Pancreas (tissue), 10 donors: Measurements from ENCODE around the gene TMEM109. TPM values are rescaled to one million over a fixed set of nuclear protein-coding genes. Genes with fewer than 3 reads are reported as not detected.
A peak's percentile ranks its signal among the peaks of the same experiment; 100 is the strongest.

Source experiments
- ATAC-seq, 4 donors: fragments of 200-7000 bp; cut with Tn5 transposase; one replicate each; pipeline versions ENCODE4 v1.8.0 to v1.9.1; 2020; ENCODE audit warnings: mild to moderate bottlenecking in 4 of 4, moderate library complexity in 4 of 4
- DNase-seq, 6 donors: peaks; one replicate each; pipeline ENCODE4 v3.0.0-alpha.2; 2020
- FAIRE-seq: peaks from 2 replicates; lab custom pipeline; 2012; peaks lifted over from hg19 to GRCh38; lab: Jason Lieb, UNC
- H3K27ac ChIP-seq, 4 donors: fragments of 200-600 bp; sonication (generic); 1 replicate in 3 of 4; 2 replicates in 1 of 4; pipeline versions ENCODE4 v1.5.0 to v1.8.0; 2020
- H3K27me3 ChIP-seq, 4 donors: fragments of 200-600 bp; one replicate each; pipeline ENCODE4 v1.8.0; 2021
- H3K36me3 ChIP-seq, 3 donors: fragments of 200-600 bp; sonication (generic) in 1 of 3; one replicate each; pipeline versions ENCODE4 v1.5.0 to v1.8.0; 2020 to 2021
- H3K4me1 ChIP-seq, 3 donors: fragments of 200-600 bp; one replicate each; pipeline ENCODE4 v1.8.0; 2021
- H3K4me3 ChIP-seq, 4 donors: fragments of 200-600 bp; sonication (generic) in 2 of 4; one replicate each; pipeline versions ENCODE4 v1.5.0 to v1.8.0; 2020 to 2021
- H3K9me3 ChIP-seq, 4 donors: fragments of 200-600 bp; one replicate each; pipeline ENCODE4 v1.8.0; 2021
- CTCF ChIP-seq, 4 donors: fragments of 200-600 bp; sonication (generic) in 3 of 4; IDR thresholded peaks; one replicate each; pipeline versions ENCODE4 v1.5.0 to v1.8.0; 2021; ENCODE audit warnings: antibody characterized with exemption in 4 of 4
- WGBS, 2 donors: extraction: QIAGEN DNeasy Blood & Tissue Kit; methylation state at CpG; one replicate each; pipeline ENCODE4 v1.1.7; 2013; 5-methylcytosine and 5-hydroxymethylcytosine counted together
- intact Hi-C, 3 donors: fragments of 100-400 bp; cut with DNase I; formaldehyde crosslinking; loops; one replicate each; pipeline versions ENCODE4 v1.11.1 to v1.14.2; 2022
- polyA plus RNA-seq, 2 donors: library from polyadenylated mRNA; stranded (reverse); fragments of 200-250 nt; gene quantifications; one replicate each; pipeline ENCODE4 v1.2.3, GENCODE V29; 2013
- total RNA-seq, 6 donors: library from RNA; stranded (reverse); fragmentation: NEBNext Ultra II Directional in 4 of 6; extraction: Animal tissue kit (Norgen Biotek cat#: 25700) in 4 of 6; gene quantifications; one replicate each; pipeline versions ENCODE4 v1.2.1 to v1.2.4, GENCODE V29; 2021 to 2023
- donor health status: healthy with polysubstance abuse.
- donor health status: DM: no; HTN: no; CAD: no; lungs with moderate emphysema.
- donor health status: DM: no; HTN: no; CAD: no.
- donor health status: control.
- donor health status: control.
- donor health status: Bipolar disorder and iron deficiency.
- donor health status: DM: yes; HTN: yes; CAD: no.
- donor health status: DM: no; HTN: no; CAD: no.
- donor health status: DM: no; HTN: no; CAD: no.
- donor health status: DM: yes; HTN: yes; CAD: no.

TMEM109 gene
- total and polyA plus RNA-seq, 8 donors: 28.2 to 53.0 (median 40.0) TPM

- no peak for TF ChIP-seq CTCF (IDR thresholded peaks at IDR 0.05)
- no peaks in the 10 kb centered on the region for H3K4me1 ChIP-seq
- DNase-seq (no peak), FAIRE-seq (no peak), ATAC-seq (no peak)
- intact Hi-C loops: no loop called here
- H3K36me3 ChIP-seq: no peaks in the 10 kb centered on the region
- no peaks in the 10 kb centered on the region for H3K9me3 ChIP-seq
- no peaks in the 10 kb centered on the region for H3K27me3 ChIP-seq
- H3K27ac ChIP-seq: no peak overlapping the region
- 74 to 80% methylated on average over 13 of the region's 13 CpGs for WGBS, 2 donors
- H3K4me3 ChIP-seq: no peak overlapping the region
These were observed 43.1 kb upstream of the TMEM109 start for GRCh38 chr11:60870733-60871377.

- Histone ChIP-seq H3K4me1 (no peaks in the 10 kb centered on the region), H3K27me3 (no peaks in the 10 kb centered on the region), H3K36me3 (no peaks in the 10 kb centered on the region), H3K9me3 (no peaks in the 10 kb centered on the region), H3K4me3 (no peak overlapping the region), H3K27ac (no peak overlapping the region)
- peak in 2 of 4 donors; percentile 5 to 37 for ATAC-seq
- no peak for FAIRE-seq
- DNase-seq: no peak
- no peak for TF ChIP-seq CTCF (IDR thresholded peaks at IDR 0.05)
- 68 to 77% methylated on average over 7 of the region's 7 CpGs for WGBS, 2 donors
- intact Hi-C loops: no loop called here
These were observed 42.4 kb upstream of the TMEM109 start for GRCh38 chr11:60871378-60872061.

GRCh38 chr11:60872124-60872960, 41.6 kb upstream of the TMEM109 start:
- Histone ChIP-seq H3K9me3 (no peaks in the 10 kb centered on the region), H3K4me3 (no peak overlapping the region), H3K4me1 (no peaks in the 10 kb centered on the region), H3K27ac (no peak overlapping the region), H3K36me3 (no peaks in the 10 kb centered on the region), H3K27me3 (no peaks in the 10 kb centered on the region)
- WGBS, 2 donors: 76 to 82% methylated on average over 6 of the region's 6 CpGs
- FAIRE-seq (no peak), ATAC-seq (peak in 3 of 4 donors; percentile 35 to 55 (median 51)), DNase-seq (no peak)
- TF ChIP-seq CTCF (IDR thresholded peaks at IDR 0.05): no peak
- intact Hi-C loops: no loop called here

GRCh38 chr11:60872961-60873524, 40.9 kb upstream of the TMEM109 start:
- no peaks in the 10 kb centered on the region for H3K4me1 ChIP-seq
- H3K27ac ChIP-seq: no peak overlapping the region
- H3K36me3 ChIP-seq: no peaks in the 10 kb centered on the region
- 60 to 61% methylated on average over 16 of the region's 16 CpGs for WGBS, 2 donors
- ATAC-seq: peak in 2 of 4 donors; percentile 17 to 24
- no peak for DNase-seq
- H3K9me3 ChIP-seq: no peaks in the 10 kb centered on the region
- H3K27me3 ChIP-seq: no peaks in the 10 kb centered on the region
- no peak overlapping the region for H3K4me3 ChIP-seq
- TF ChIP-seq CTCF (IDR thresholded peaks at IDR 0.05): no peak
- intact Hi-C loops: no loop called here
- FAIRE-seq: no peak
